NCI-H748 (cell line): ENCODE results near the gene TLK2.

ENCODE experiments used
- DNase-seq: peaks from one replicate; lab custom pipeline; 2025; ENCODE audit not compliant: unreplicated experiment; lab: John Stamatoyannopoulos, UW

TLK2 gene

DNA sequence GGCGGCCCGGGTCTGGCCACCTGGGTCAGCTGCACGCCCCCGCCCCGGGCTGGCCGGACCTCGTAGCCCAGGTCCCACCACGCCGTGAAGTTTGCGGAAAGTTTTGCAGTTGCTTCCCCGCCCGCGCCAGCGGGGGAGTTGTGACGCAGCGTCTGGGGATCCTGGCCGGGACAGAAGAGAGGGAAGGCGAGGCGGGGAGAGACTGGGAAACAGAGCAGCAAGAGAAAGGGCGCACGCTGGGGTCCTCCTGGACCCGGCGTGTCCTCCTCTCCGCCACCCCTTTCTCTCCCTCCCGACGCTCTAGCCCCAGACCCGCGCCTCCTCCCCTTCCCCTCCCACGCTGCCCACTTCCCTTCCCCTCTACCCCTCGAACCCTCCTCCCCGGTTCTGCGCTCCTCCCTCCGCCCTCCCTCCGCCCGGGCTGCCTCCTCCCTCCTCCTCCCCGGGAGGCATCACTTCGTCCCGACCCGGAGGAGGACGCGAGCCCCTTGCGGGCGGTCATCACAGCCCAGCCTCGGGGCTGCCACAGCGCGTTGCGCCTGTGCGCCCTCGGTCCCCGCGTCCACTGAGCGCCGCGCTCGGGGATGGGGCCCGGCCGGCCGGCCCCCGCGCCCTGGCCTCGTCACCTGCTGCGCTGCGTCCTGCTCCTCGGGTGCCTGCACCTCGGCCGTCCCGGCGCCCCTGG, 148.7 kb downstream of the TLK2 start, which contains the start of gene MRC2:
TSS of gene MRC2 (plus strand) at position 452 of the 685 bp plus-strand sequence. CDS start at position 585, 133 bp downstream.
- DNase-seq = peak; percentile 59

DNA sequence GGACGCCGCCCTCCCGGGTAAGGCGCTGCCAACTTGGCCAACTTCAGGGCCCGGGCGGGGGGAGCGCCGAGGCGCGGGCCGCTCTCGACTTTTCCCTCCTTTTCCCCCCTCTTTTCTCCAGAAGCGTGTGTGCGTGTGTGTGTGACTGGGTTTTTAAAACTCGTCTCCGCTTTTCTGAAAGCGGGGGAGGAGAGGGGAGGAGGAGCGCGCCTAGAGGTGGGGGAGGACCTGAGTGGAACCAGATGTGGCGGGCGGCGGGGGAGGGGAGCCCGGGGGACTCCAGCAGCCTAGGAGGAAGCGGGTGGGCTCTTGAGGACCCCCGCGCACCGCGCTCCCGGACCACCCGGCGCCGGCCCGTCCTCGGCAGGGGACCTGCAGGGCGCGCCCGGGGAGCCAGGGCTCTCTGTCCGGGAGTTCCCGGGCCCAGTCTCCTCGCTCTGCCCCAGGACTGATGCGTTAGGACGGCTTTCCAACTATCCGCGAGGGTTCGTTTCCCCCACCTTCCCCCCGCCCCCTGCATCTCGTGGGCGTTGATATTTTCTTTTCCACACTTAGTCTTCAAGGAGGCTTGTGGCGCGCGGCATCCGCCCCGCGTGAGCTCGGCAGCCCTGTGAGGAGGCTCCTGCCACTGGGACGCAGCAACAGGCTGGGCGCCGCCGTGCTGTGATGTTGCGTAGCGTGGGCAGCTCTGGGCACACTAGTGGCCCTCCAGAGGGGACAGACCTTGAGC, 149.4 kb downstream of the TLK2 start:
- peak; percentile 40 for DNase-seq

DNA sequence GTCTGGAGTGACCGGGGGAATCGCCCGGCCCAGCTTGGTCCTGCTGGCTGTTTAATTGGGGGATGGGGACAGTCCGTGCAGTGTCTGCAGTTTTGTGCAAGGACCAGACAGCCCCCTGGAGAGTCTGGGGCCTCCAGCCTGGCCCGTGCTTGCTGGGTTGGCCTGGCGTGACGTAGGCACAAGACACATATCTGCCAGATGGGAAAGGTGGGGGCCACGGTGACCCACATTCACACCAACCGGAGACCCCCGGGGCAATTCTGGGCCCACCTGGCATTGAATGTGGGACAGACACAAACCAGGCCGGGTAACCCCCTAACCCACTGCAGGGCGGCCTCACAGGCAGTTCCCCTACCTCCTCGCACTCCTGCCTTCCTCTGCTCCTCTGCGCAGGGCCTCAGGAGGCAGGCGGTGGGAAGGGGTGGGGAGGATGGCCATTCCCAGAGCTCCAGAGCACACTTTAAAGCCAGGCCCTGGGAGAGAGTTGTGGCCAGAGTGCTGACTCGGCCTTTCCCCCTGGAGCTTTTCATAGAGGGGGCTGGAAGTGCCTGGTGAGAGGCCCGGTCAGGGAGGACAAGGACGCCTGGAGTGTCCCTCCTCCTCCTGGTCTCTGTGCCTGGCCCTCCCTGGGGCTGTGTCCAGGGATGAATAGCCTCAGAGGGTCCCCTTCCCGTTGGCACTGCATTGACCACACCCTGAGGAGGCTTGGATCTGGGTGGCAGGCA, 150.4 kb downstream of the TLK2 start:
- DNase-seq = no peak

DNA sequence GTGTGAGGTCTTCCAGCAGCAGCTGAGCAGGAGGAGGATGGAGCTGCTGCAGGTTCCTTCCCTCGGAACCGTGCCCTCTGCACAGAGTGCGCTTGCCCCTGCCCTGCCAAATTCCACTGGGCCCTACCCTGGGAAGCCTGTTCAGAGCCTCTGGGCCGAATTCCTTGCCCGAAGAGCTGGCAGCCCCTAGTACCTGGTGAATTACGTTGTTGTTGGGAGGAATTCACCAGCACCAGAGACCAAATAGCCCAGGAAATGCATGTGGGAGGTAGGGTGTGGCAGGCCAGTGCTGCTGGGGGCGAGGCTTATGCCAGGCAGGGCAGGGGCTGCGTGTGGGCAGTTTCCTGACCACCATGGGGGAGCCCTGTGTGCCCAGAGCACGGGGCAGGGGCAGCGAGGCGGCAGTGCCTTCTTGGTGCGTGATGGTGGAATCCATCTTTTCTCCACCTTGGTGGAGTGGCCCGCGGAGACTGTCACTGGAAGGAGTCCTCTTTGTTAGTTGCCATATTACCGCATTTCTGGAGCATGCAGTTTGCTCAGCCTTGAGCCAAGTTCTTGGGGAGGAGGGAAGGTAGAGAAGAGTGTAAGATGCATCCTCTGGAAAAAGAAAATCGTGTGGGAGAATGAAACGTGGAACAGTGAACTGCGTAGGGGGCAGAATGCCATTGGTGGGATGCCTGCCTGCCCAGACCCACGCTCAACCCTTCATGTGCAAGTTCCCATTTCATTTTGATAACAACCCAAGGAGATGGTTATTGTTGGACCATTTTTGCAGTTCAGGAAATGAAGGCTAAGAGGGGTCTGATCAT, 151.1 kb downstream of the TLK2 start:
- DNase-seq = no peak

DNA sequence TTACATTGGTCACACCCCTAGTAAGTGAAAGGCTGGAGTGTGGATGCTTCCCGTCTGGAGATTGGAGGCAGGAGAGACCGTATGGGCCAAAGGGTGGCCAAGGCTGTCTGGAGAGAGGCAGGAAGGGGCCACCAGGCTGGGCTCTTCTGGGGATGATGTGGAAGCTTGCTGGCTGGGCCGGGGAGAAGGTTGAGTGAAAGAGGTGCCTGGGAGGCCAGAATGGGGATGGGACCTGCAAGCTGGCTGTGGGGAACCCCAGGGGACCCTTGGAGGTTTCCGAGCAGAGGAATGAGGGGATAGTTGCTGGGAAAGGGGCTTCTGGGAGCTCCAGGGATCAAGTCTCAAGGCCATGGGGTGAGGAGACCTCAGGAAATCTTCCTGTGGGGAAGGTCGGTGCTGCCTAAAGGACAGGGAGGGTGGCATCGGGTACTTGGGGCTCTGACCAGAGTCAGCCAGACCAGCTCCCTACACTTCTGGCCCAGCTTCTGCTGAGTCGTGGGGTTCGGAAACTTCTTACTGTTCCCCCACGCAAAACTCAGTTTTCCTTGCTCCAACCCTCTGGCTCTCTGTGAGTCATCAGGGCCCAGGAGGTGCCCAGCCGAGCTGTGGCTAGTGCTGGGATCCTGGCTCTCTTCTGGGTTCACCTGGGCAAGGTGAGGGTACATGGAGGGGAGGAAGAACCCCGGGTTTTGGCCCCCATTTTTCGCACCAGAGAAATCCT, 151.9 kb downstream of the TLK2 start:
- no peak for DNase-seq

DNA sequence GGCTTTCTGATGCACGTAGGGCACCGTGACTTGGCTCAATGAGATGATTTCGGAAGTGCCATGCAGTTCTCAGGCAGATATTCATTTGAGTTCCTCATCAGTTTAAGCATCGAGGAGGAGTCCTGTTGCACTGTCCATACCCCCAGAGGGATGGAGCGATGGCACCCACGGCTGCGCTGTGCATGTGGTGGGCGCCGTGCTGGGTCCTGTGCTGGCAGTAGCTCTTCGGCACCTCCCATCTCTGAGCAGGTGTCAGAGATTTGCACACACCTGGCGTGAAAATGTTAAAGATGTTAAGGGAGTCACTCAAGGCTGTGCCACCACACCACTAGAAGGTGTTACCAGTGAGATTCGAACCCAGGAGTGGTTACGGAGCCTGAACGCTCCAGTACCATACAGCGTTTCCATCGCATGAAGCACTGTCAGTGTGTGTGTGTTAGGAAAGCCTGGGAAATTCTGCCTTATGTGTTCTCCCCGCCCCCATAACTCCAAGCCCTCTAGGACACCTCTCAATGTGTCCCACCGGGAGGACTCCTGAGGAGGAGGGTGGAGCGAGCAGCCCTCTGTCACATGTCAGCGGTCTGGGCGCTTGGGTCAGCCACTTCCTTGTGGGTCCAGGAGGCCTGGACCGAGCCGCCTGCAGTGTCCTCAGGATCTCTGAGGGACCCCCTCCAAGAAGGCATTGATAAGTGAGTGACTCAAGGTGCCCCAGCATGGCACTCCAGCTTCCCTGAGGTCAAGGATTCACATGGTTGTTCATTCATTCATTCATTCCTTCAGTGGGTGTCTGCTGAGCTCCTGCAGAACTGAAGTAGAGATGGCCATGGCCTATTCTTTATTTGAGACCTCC, 152.7 kb downstream of the TLK2 start:
- no peak for DNase-seq

DNA sequence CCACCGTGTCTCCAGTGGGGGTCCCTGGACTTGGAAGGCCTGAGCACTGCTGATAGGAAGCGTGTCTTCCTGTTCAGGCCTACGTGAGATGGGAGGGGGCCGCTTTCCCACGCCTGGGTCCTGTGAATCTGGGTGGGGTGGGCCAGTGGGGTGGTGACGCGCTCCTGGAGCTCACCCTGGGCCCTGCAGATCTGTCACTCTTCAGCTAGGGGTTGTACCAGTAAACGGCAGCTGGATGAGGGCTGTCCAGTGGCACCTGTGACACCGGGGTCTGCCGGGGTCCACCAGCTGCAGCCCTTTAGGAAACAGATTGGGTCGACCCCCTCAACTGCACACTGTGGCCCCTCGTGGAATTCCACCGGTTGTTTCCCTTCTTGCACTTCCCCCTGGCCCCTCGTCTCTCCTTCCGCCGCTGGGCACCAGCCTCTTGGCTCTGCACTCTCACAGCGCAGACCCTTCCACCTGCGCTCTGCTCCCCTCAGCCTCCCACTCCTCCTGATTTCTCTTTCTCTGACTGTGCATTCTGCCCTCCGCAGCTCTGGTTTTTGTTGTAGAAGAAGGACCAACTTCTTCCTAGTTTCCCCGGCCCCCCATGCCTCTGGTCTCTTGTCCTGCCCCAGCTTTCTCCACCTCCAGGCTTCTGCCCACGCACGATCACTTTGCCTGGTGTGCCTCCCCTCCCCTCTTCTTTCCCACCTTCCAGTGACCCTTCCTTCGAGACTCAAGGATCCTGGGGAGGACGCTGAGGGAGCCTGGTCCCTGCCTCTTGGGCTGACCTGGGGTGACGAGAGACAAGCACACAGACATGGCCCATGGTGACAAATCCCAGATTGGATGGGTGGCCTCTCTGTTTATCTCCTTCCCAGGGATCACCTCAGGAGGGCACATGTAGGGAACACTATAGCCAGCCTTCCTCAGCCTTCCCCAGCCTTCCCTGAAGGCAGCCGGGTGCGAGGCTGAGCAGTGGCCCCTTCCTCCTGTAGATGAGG, 153.6 kb downstream of the TLK2 start:
- DNase-seq = no peak

DNA sequence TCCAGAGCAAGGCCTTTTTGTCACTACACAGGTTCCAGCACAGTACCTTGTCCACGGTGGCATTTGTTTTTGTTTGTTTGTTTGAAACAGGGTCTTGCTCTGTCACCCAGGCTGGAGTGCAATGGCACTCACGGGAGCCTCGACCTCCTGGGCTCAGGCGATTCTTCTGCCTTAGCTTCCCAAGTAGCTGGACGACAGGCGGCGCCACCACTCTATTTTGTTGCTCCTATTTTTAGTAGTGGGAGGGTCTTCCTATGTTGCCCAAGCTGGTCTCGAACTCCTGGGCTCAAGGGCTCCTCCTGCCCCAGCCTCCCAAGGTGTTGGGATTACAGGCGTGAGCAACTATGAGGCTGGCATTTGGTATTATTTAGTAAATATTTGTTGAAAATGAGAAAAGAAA, 159.2 kb downstream of the TLK2 start:
- DNase-seq = no peak

DNA sequence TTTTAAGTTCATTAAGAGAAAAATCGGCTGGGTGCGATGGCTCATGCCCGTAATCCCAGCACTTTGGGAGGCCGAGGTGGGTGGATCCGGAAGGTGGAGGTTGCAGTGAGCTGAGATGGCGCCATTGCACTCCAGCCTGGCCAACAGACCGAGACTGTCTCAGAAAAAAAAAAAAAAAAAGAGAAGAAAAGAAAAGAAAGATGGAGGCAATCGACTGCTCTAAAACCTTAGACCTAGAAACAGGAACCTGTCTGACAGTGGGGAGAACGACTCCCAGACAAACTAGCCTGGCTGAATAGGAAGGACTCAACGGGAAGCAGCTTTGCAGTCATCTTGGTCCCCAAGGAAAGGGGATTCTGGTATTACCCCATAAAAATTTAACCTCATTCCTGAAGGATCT, 162.5 kb downstream of the TLK2 start:
- no peak for DNase-seq

DNA sequence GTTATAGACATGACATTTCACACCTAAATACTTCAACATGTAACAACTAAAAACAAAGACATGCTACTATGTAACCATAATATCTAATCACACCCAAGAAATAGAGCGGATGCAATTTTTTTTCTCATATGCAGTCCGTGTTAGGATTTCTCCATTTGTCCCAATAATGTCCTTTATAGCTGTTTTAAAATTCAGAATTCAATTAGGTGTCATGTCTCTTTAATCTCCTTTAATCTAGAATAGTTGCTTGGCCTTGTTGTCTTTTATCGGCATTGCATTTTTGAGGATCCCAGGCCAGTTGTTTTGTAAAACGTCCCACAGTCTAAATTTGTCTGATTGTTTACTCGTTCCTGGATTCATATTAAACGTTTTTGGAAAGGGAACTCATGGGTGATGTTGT, 163.3 kb downstream of the TLK2 start:
- DNase-seq = no peak

DNA sequence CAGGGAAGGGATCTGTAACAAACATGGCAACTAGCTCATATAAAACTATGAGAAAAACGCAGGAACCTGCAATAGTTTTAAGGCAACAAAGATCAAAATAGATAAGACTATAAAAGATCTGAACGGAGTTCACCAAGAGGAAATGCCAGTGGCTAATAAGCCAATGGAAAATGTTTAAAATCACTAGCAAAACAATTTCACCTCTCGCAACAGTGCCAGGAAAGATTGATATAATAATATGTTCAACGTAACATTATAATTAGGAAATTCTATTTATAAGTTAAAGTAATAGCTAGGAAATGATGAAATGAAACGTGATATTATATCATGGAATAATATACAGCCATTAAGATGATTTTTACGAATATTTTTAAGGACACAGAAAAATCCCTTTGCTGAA, 164.9 kb downstream of the TLK2 start:
- DNase-seq = no peak

DNA sequence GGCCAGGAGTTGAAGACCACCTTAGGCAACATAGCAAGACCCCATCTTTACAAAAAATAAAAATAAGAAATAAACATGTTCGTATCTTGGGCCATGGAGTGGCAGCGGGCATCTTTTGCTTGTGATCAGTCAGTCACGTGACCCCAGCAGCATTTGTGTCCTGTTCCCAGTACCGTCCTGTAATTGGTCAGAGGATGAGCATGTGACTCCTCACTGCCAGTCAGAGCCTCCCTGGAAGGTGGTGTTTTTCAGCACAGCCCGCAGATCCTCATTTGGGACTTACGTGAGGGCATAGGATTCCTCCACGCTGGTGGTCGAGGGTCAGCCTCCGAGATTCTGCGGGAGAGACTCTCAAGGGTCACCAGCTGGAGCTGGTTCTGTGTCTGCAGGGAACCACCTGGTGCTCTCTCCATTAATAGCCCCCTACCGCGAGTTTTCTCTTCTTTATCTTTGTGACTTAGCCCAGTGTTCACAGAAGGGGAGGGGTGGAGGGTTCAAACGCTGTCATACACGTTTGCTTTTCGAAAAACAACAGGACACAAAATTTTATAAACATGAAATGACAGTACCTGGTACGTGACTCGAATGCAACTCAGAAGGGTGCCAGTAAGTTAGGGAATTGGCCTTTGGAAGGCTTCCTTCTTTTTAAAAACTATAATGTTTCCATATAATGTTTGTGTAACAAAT, 166.0 kb downstream of the TLK2 start:
- DNase-seq = peak; percentile 91

DNA sequence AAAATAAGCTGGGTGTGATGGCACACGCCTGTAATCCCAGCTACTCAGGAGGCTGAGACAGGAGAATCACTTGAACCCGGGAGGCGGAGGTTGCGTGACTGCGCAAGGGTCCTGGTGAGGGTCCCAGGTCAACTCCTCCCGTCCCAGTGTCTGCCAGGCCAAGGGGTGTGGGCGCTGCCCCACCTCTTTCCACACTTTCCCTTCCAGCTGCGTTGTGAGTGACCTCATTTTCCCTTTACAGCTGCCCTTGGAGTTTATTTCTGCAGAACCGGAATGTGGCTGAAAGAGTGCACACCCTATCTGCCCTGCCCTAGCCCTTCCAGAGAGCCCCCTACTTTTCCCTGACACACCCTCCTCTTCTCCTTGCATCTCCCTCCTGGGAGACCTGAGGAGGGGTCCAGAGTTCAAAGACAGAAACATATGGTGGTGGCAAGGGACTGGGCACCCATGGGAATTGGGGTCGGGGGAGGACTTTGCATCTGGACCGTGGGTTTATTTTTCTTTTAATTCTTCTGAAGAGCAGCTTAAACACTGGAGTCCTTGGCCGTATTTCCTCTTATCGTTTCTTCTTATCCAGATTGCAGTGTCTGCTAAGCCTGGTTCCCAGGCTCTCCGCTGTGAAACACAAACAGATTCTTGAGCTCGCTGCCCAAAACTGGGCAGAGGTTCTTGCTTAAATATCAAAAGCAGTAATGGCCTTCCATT, 169.8 kb downstream of the TLK2 start:
- no peak for DNase-seq

DNA sequence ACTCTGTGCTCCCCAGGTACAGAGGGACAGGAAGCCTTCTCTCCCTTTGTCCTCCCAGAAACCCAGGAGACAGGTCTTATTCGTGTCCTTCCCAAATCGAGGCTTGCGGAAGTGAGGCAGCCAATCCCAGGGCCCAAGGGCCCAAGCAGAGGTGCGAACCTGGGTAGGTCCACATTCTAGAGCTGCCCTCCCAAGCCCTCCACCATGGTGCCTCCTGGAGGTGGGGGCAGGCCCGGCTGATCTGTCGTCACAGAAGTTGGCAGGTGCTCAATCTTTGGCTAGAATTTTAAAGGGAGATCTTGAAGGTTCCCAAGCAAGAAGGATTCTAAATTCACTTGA, 170.3 kb downstream of the TLK2 start:
- DNase-seq = no peak

DNA sequence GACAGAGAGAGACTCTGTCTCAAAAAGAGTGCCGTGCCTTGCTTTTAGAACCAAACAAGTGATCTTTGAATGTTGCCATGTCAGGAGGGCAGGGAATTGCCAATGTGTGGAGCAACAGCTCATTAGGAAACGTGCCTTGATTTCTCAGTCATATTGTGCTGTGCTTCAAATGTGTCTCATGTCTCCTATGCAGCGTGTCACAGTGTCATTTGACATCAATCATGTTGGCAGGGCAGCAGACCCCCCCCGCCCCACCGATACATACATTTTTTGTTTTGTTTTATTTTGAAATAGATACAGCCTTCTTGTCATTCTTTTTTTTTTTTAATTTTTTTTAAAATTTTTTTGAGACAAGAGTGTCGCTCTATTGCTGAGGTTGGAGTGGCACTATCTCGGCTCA, 170.9 kb downstream of the TLK2 start:
- DNase-seq = no peak

DNA sequence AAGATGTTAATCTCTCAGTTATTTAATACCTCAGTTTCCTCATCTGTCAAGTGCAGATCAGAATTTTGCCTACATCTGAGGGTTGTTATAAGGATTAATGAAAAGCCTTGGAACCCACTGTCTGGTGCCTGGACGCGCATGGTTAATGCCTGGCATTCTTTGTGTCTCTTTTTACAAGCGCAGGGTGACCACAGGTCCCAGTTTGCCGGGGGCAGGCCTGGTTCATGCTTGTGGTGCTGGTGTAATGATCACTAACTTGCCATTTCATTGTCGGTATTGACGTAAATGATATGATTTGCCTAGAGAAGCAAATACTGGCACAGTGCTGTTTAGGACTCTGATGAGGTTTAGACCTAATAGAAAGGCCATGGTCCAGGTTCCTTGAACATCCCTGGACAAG, 172.0 kb downstream of the TLK2 start:
- DNase-seq = no peak

DNA sequence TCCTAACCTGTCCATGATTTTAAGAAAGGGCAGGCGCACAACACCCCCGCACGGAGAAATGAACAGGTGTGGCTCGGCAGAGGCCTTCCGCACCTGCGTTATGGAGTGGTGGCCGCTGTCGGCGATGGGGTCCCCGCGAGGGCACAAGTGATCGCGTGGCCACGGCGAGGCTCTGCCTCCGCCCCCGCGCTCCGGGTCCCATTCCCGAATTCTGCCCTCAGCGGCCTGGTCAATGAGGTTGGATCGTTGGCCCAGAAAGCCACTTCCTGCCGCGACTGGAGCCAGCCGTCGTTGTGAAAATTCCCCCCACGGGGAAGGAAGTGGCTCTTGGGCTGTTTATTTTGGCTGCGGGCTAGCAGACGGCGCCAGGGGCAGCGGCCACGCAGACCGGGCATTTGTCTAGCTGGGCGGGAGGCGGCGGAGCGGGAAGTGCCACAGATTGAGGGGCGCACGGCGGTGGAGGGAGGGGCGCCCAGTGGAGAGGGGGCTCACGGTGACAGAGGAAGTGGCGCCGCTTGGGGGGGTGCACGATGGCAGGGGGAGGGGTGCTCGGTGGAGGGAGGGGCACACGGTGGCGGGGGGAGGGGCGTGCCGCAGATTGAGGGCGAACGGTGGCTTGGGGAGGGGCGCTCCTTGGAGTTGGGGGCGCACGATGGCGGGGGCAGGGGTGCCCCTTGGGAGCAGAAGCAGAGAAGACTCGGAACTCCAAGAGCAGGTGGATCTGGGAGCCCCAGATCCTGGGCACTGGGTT, 173.8 kb downstream of the TLK2 start:
- peak; percentile 78 for DNase-seq
